ENCODE data around the gene FGF22.

DNA sequence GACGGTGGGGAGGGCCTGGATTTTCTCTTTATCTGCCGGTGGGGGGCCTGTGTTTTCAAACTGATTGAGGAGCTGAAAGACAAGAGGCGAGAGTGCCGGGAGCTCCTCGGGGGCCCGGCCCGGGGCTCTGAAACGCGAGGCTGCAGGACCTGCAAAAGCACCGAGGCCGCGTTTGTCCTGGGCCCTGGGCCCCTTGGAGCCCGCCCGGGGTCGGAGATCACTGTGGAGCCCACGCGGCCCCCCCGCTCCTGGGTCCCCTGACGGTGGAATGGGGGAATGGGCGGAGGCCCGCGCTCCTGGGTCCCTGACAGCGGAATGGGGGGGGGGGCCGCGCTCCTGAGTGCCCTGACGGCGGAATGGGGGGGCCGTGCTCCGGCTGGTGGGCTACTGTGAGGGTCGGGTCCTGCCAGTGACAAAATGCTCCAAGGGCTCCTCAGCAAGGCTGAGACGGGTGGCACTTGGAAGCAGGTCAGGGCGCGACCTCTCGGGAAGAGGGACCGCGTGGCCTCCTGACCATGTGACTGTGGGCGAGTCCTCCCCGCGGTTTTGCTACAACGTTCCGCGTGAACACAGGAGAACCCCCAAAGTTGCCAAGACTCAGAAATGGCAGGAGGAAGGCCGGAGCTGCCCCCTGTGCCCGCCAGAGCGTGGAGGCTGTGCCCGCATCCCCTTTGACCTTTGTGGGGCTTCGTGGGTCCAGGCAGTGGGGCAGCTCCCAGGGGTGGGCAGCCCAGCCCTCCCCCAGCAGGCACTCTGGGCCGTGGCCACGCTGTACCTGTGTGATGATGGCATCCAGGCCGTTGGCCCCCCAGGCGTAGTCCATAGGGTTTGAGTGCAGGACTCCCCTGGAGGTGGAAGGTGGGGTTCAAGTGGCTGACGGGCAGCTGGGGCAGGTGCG lies 9.5 kb downstream of the FGF22 start:
- TF ChIP-seq, protein P1, sequence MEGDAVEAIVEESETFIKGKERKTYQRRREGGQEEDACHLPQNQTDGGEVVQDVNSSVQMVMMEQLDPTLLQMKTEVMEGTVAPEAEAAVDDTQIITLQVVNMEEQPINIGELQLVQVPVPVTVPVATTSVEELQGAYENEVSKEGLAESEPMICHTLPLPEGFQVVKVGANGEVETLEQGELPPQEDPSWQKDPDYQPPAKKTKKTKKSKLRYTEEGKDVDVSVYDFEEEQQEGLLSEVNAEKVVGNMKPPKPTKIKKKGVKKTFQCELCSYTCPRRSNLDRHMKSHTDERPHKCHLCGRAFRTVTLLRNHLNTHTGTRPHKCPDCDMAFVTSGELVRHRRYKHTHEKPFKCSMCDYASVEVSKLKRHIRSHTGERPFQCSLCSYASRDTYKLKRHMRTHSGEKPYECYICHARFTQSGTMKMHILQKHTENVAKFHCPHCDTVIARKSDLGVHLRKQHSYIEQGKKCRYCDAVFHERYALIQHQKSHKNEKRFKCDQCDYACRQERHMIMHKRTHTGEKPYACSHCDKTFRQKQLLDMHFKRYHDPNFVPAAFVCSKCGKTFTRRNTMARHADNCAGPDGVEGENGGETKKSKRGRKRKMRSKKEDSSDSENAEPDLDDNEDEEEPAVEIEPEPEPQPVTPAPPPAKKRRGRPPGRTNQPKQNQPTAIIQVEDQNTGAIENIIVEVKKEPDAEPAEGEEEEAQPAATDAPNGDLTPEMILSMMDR (IDR thresholded peaks at IDR 0.05; ENCODE audit: low read length): no peak
- no peak for TF ChIP-seq EZH2 (optimal IDR thresholded peaks at IDR 0.05; ENCODE audit: low read depth, low read length)

Data from MM.1S (cell line).